ENCODE data around the gene RYR3.

DNA sequence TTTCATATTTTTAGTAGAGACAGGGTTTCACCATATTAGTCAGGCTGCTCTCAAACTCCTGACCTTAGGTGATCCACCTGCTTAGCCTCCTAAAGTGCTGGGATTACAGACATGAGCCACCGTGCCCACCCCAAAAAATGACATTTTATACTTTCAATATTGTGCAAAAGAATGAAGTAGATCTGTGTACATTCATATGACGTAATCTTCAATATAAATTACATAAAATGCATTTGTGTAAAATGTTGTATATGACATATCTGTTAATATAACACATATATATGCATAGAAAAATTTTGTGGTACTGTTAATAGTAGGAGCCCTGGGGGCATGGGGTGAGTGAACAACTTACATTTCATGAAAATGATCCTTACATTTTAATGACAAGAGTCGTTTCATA lies 71.7 kb downstream of the RYR3 start:
- no peak for TF ChIP-seq EZH2 (IDR thresholded peaks at IDR 0.05; ENCODE audit: borderline replicate concordance, insufficient read depth, low read depth, low read length, poor library complexity, severe bottlenecking)
- TF ChIP-seq, protein P1, sequence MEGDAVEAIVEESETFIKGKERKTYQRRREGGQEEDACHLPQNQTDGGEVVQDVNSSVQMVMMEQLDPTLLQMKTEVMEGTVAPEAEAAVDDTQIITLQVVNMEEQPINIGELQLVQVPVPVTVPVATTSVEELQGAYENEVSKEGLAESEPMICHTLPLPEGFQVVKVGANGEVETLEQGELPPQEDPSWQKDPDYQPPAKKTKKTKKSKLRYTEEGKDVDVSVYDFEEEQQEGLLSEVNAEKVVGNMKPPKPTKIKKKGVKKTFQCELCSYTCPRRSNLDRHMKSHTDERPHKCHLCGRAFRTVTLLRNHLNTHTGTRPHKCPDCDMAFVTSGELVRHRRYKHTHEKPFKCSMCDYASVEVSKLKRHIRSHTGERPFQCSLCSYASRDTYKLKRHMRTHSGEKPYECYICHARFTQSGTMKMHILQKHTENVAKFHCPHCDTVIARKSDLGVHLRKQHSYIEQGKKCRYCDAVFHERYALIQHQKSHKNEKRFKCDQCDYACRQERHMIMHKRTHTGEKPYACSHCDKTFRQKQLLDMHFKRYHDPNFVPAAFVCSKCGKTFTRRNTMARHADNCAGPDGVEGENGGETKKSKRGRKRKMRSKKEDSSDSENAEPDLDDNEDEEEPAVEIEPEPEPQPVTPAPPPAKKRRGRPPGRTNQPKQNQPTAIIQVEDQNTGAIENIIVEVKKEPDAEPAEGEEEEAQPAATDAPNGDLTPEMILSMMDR (IDR thresholded peaks at IDR 0.05): no peak
